ENCODE results near the gene MAPK7. TPM values are rescaled to one million over a fixed set of nuclear protein-coding genes. Genes with fewer than 3 reads are reported as not detected.

Gene MAPK7
- total and polyA plus RNA-seq, 2 of the 4 experiments (the other 2 are of a cell fraction) = 9.7 to 25.4 TPM

GRCh38 chr17:19415806-19416775 is 37.8 kb downstream of the MAPK7 start (continued):
- TF ChIP-seq MXI1 (IDR thresholded peaks at IDR 0.05; ENCODE audit: borderline replicate concordance, low read depth, low read length) = no peak

- Histone ChIP-seq H4K8ac (ENCODE audit: low read depth in 2 of 2, low read length in 2 of 2) (no peak overlapping the region), H3K18ac (ENCODE audit: low read depth, low read length) (no peak overlapping the region), H3K27me3 (ENCODE audit: control insufficient read depth, insufficient read depth, low read length) (peaks cover 3% of the 10 kb centered on the region), H3K4me1 (ENCODE audit: control insufficient read depth, insufficient read depth, low read length) (peaks cover 5% of the 10 kb centered on the region), H2BK5ac (ENCODE audit: low read depth, low read length, poor library complexity, severe bottlenecking) (no peak overlapping the region), H3K23ac (ENCODE audit: low read depth, low read length) (no peak overlapping the region), H3K36me3 (ENCODE audit: control insufficient read depth, insufficient read depth, low read length) (no peaks in the 10 kb centered on the region), H4K91ac (ENCODE audit: insufficient read depth, low read depth, low read length) (no peak overlapping the region), H2AK9ac (replicated peaks; ENCODE audit: low read depth, low read length, poor library complexity) (no peak overlapping the region), H3K27ac (ENCODE audit: insufficient read depth, low read length) (no peak overlapping the region), H3K14ac (replicated peaks; ENCODE audit: low read depth, low read length) (no peak overlapping the region), H3K9ac (ENCODE audit: low read depth, low read length) (no peak overlapping the region), H4K5ac (ENCODE audit: low read depth, low read length) (no peak overlapping the region), H3K4me3 (ENCODE audit: insufficient read depth, low read depth, low read length) (no peak overlapping the region), H2BK15ac (ENCODE audit: low read depth, low read length) (no peak overlapping the region), H2BK20ac (ENCODE audit: low read depth, low read length) (no peak overlapping the region), H3K79me1 (ENCODE audit: low read depth in 1 of 2, low read length in 2 of 2) (no peaks in the 10 kb centered on the region), H3K9me3 (ENCODE audit: control insufficient read depth, insufficient read depth, low read length) (no peaks in the 10 kb centered on the region; the same call in 1 of the 2 replicates), H3K56ac (ENCODE audit: extremely low read depth, insufficient read depth, low read length) (no peak overlapping the region), H2BK120ac (ENCODE audit: low read depth, low read length) (no peak overlapping the region), H2AFZ (replicated peaks; ENCODE audit: low read length, poor library complexity) (peak overlapping the region; percentile 28), H3K4ac (ENCODE audit: low read depth, low read length) (no peak overlapping the region), H2AK5ac (ENCODE audit: low read depth, low read length) (no peak overlapping the region), H4K20me1 (ENCODE audit: insufficient read depth, low read length) (no peaks in the 10 kb centered on the region), H3K4me2 (ENCODE audit: low read depth, low read length) (no peak overlapping the region), H3K9me1 (ENCODE audit: insufficient read depth, low read length) (no peaks in the 10 kb centered on the region)
- dilution Hi-C loops (cut with HindIII; ENCODE audit: low sequenced_read_pairs, unreplicated experiment) (no loop called here), in situ Hi-C loops (cut with MboI; ENCODE audit: low sequenced_read_pairs) (no loop called here), intact Hi-C loops (cut with micrococcal nuclease) (no loop called here)
- ChIA-PET POLR2A (ENCODE audit: unreplicated experiment) (interaction anchor here (0.6 kb wide), 1 partner anchor 21 kb away, joined by 10 read pairs; no protein-coding TSS in a partner anchor), CTCF (interaction anchor here (1.2 kb wide), 1 partner anchor 13 kb away, joined by 3 read pairs; no protein-coding TSS in a partner anchor)
- WGBS, 2 experiments (ENCODE audit: extremely low coverage in 2 of 2, insufficient read length in 1 of 2) = 83% methylated on average over 1 of the region's 3 CpGs; no CpG with 5 or more reads in 1 of the 2 experiments
- TF ChIP-seq MXI1 (IDR thresholded peaks at IDR 0.05; ENCODE audit: borderline replicate concordance, low read depth, low read length) (no peak), RFX5 (IDR thresholded peaks at IDR 0.05; ENCODE audit: low read depth, low read length) (no peak), ELK1 (IDR thresholded peaks at IDR 0.05; ENCODE audit: borderline replicate concordance, low read depth, low read length) (no peak)
- no TSS peak for BruUV-seq (replicated peaks)
- ATAC-seq (ENCODE audit: low read depth) (no peak), DNase-seq (peak; percentile 6)
Observed at GRCh38 chr17:19417611-19418010, 39.3 kb downstream of the MAPK7 start.

Data from IMR-90 (cell line).